ENCODE measurements around the gene RPL18A.

DNA sequence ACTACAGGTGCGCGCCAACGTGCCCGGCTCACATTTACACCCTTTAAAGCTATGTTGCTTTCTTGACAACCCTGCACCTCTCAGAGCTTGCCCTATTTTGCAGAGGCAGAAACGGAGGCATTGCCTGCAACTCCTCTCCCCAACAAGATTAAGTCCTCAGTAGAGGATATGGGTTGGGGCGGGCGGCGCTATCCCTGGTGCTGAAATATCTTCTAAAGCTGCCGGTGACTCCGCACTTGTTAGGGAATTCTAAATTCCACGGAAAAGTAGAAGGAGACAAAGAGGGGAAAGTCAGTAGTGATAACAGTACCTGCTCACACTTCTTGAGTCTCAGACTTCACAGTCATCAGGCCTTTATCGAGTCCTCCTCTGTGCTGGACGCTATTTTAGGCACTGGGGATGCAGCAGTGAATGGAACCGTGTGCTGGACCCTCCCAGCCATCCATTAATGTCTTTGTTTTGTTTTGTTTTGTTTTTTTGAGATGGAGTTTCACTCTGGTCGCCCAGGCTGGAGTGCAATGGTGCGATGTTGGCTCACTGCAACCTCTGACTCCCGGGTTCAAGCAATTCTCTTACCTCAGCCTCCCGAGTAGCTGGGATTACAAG, 30.0 kb downstream of the RPL18A start:
- TF ChIP-seq CTCF (conservative IDR thresholded peaks at IDR 0.05; ENCODE audit: low read length) = no peak
- TF ChIP-seq EZH2phosphoT487 (IDR thresholded peaks at IDR 0.05; ENCODE audit: borderline replicate concordance, low read depth, low read length) = no peak

Data from OCI-LY7 (cell line).